ENCODE data around the gene DHRSX. TPM values are rescaled to one million over a fixed set of nuclear protein-coding genes. Genes with fewer than 3 reads are reported as not detected.

Gene DHRSX
- total RNA-seq, 1 experiment from 2014 or later = 11.5 TPM

GRCh38 chrX:2231570-2232192 lies 269.1 kb downstream of the DHRSX start:
- H4K20me1 ChIP-seq (ENCODE audit: low read length) = no peaks in the 10 kb centered on the region
- H3K36me3 ChIP-seq (ENCODE audit: low read depth, low read length) = no peaks in the 10 kb centered on the region
- H3K27ac ChIP-seq (ENCODE audit: low read length) = no peak overlapping the region
- POLR2A ChIA-PET (ENCODE audit: unreplicated experiment) = no interaction called here
- no peak overlapping the region for H3K9ac ChIP-seq (ENCODE audit: low read length)
- no peaks in the 10 kb centered on the region for H3K4me1 ChIP-seq (ENCODE audit: insufficient read depth, low read length)
- H3K4me3 ChIP-seq (ENCODE audit: low read length) = no peak overlapping the region
- no peak for ATAC-seq
- no peaks in the 10 kb centered on the region for H3K79me2 ChIP-seq (ENCODE audit: low read length)
- intact Hi-C loops (cut with micrococcal nuclease) = no loop called here
- BruUV-seq (replicated peaks) = no TSS peak
- no peak for DNase-seq
- H3K9me2 ChIP-seq (replicated peaks; ENCODE audit: low read length) = no peaks in the 10 kb centered on the region
- no peaks in the 10 kb centered on the region for H3K9me3 ChIP-seq (ENCODE audit: low read length)
- no peak overlapping the region for H2AFZ ChIP-seq (ENCODE audit: low read length)
- CTCF ChIA-PET = no interaction called here
- TF ChIP-seq EZH2phosphoT487 (IDR thresholded peaks at IDR 0.05; ENCODE audit: borderline replicate concordance, low read length) = no peak
- TF ChIP-seq, protein P1, sequence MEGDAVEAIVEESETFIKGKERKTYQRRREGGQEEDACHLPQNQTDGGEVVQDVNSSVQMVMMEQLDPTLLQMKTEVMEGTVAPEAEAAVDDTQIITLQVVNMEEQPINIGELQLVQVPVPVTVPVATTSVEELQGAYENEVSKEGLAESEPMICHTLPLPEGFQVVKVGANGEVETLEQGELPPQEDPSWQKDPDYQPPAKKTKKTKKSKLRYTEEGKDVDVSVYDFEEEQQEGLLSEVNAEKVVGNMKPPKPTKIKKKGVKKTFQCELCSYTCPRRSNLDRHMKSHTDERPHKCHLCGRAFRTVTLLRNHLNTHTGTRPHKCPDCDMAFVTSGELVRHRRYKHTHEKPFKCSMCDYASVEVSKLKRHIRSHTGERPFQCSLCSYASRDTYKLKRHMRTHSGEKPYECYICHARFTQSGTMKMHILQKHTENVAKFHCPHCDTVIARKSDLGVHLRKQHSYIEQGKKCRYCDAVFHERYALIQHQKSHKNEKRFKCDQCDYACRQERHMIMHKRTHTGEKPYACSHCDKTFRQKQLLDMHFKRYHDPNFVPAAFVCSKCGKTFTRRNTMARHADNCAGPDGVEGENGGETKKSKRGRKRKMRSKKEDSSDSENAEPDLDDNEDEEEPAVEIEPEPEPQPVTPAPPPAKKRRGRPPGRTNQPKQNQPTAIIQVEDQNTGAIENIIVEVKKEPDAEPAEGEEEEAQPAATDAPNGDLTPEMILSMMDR (conservative IDR thresholded peaks at IDR 0.05; ENCODE audit: low read depth, low read length) = no peak
- no peaks in the 10 kb centered on the region for H3F3A ChIP-seq (ENCODE audit: low read length, unreplicated experiment)
- no peaks in the 10 kb centered on the region for H3K27me3 ChIP-seq (ENCODE audit: low read length)
- no peak overlapping the region for H3K4me2 ChIP-seq (ENCODE audit: low read length)

DNA sequence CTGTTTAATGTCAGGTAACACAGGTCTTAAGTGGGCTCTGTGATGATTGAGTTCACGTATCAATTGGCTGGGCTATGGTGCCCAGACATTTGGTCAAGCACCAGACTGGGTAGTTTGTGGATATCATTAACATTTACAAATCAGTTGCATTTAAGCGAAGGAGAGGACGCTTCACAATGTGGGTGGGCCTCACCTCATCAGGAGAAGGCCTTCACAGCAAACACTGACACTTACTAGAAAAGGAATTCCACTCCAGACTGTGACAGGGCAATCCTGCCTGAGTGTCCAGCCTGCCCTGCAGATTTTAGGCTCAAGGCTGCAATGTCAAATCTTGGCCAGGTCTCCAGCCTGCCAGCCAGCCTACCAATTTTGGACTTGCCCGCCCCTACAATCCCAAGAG lies 270.3 kb downstream of the DHRSX start:
- TF ChIP-seq EZH2phosphoT487 (IDR thresholded peaks at IDR 0.05; ENCODE audit: borderline replicate concordance, low read length) = no peak
- TF ChIP-seq, protein P1 (conservative IDR thresholded peaks at IDR 0.05; ENCODE audit: low read depth, low read length) = no peak
- no peak for TF ChIP-seq EZH2 (IDR thresholded peaks at IDR 0.05; ENCODE audit: low read length, unreplicated experiment)
- no peak overlapping the region for H3K9ac ChIP-seq (ENCODE audit: low read length)
- H3K27me3 ChIP-seq (ENCODE audit: low read length) = no peaks in the 10 kb centered on the region
- no peak for ATAC-seq
- no peak for DNase-seq
- H2AFZ ChIP-seq (ENCODE audit: low read length) = no peak overlapping the region
- no peaks in the 10 kb centered on the region for H3K9me2 ChIP-seq (replicated peaks; ENCODE audit: low read length)
- no peaks in the 10 kb centered on the region for H3F3A ChIP-seq (ENCODE audit: low read length, unreplicated experiment)
- H3K9me3 ChIP-seq (ENCODE audit: low read length) = no peaks in the 10 kb centered on the region
- H3K4me2 ChIP-seq (ENCODE audit: low read length) = no peak overlapping the region
- no peaks in the 10 kb centered on the region for H4K20me1 ChIP-seq (ENCODE audit: low read length)
- no peak overlapping the region for H3K27ac ChIP-seq (ENCODE audit: low read length)
- H3K79me2 ChIP-seq (ENCODE audit: low read length) = no peaks in the 10 kb centered on the region
- intact Hi-C loops (cut with micrococcal nuclease) = no loop called here
- ChIA-PET CTCF (no interaction called here), POLR2A (ENCODE audit: unreplicated experiment) (no interaction called here)
- BruUV-seq (replicated peaks) = no TSS peak
- no peaks in the 10 kb centered on the region for H3K4me1 ChIP-seq (ENCODE audit: insufficient read depth, low read length)
- no peaks in the 10 kb centered on the region for H3K36me3 ChIP-seq (ENCODE audit: low read depth, low read length)
- H3K4me3 ChIP-seq (ENCODE audit: low read length) = no peak overlapping the region

DNA sequence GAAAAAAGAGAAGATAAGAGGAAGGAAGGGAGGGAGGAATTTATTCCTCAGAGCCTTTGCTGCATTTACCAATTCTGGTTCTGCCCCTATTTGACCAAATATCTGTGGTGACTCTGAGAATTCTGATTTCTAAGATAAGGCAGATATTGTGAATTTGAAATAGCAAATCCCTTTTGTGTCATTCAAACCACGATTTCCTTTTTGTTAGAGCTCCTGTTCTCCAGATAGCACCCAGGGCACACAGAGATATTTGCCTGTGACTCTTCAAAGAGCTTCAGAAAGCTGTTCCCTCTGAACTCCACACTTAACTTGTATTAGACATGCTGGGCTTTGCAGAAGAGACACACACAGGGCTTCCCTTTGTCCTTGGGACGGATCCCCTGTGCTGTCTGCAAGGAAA lies 272.2 kb downstream of the DHRSX start:
- no peak for ATAC-seq
- POLR2A ChIA-PET (ENCODE audit: unreplicated experiment) = no interaction called here

More for the DNA sequence above, 272.2 kb downstream of the DHRSX start:
- Histone ChIP-seq H3F3A (ENCODE audit: low read length, unreplicated experiment) (no peaks in the 10 kb centered on the region), H3K36me3 (ENCODE audit: low read depth, low read length) (no peaks in the 10 kb centered on the region), H2AFZ (ENCODE audit: low read length) (no peak overlapping the region), H3K4me1 (ENCODE audit: insufficient read depth, low read length) (no peaks in the 10 kb centered on the region), H3K27ac (ENCODE audit: low read length) (no peak overlapping the region), H3K9ac (ENCODE audit: low read length) (no peak overlapping the region), H3K9me2 (replicated peaks; ENCODE audit: low read length) (no peaks in the 10 kb centered on the region), H3K79me2 (ENCODE audit: low read length) (no peaks in the 10 kb centered on the region), H3K27me3 (ENCODE audit: low read length) (no peaks in the 10 kb centered on the region), H4K20me1 (ENCODE audit: low read length) (no peaks in the 10 kb centered on the region), H3K9me3 (ENCODE audit: low read length) (no peaks in the 10 kb centered on the region), H3K4me3 (ENCODE audit: low read length) (no peak overlapping the region), H3K4me2 (ENCODE audit: low read length) (no peak overlapping the region)
- no peak for DNase-seq
- no peak for TF ChIP-seq EZH2phosphoT487 (IDR thresholded peaks at IDR 0.05; ENCODE audit: borderline replicate concordance, low read length)
- TF ChIP-seq EZH2 (IDR thresholded peaks at IDR 0.05; ENCODE audit: low read length, unreplicated experiment) = no peak
- TF ChIP-seq, protein P1 (conservative IDR thresholded peaks at IDR 0.05; ENCODE audit: low read depth, low read length) = no peak
- BruUV-seq (replicated peaks) = no TSS peak
- intact Hi-C loops (cut with micrococcal nuclease) = no loop called here
- CTCF ChIA-PET = no interaction called here

Data from PC-3 (cell line).